ENCODE results near the gene TAS2R40.
A peak's percentile ranks its signal among the peaks of the same experiment; 100 is the strongest.
"Not testable (repeated sequence)": the region's sequence is repeated elsewhere in the genome, so short reads cannot be mapped to it uniquely, and the experiment has no call there.

Gene TAS2R40

GRCh38 chr7:143259765-143260164 is 37.9 kb downstream of the TAS2R40 start:
- no peak overlapping the region for H3K9ac ChIP-seq (ENCODE audit: low read depth in 1 of 2, low read length in 2 of 2)
- H3K4me1 ChIP-seq (ENCODE audit: control insufficient read depth in 2 of 2, insufficient read depth in 2 of 2, low read length in 2 of 2) = peaks cover 10 to 14% of the 10 kb centered on the region in 2 donors
- H3K27ac ChIP-seq (ENCODE audit: low read depth in 2 of 2, low read length in 2 of 2) = no peak overlapping the region

GRCh38 chr7:143261901-143262300 is 40.1 kb downstream of the TAS2R40 start:
- Histone ChIP-seq H3K27me3 (ENCODE audit: control insufficient read depth in 2 of 2, insufficient read depth in 2 of 2, low read length in 2 of 2) (no peaks in the 10 kb centered on the region), H3K9me3 (ENCODE audit: control insufficient read depth in 2 of 2, low read length in 2 of 2) (no peaks in the 10 kb centered on the region), H3K27ac (ENCODE audit: low read depth in 2 of 2, low read length in 2 of 2) (no peak overlapping the region), H3K4me3 (ENCODE audit: low read length in 2 of 2) (no peak overlapping the region), H3K4me1 (ENCODE audit: control insufficient read depth in 2 of 2, insufficient read depth in 2 of 2, low read length in 2 of 2) (peaks cover 14 to 22% of the 10 kb centered on the region in 2 donors), H3K36me3 (ENCODE audit: control insufficient read depth in 2 of 2, insufficient read depth in 2 of 2, low read length in 2 of 2) (peaks cover 2 to 14% of the 10 kb centered on the region in 2 donors), H3K9ac (ENCODE audit: low read depth in 1 of 2, low read length in 2 of 2) (no peak overlapping the region)

More at GRCh38 chr7:143259765-143260164, 37.9 kb downstream of the TAS2R40 start:
- Histone ChIP-seq H3K9me3 (ENCODE audit: control insufficient read depth in 2 of 2, low read length in 2 of 2) (no peaks in the 10 kb centered on the region), H3K36me3 (ENCODE audit: control insufficient read depth in 2 of 2, insufficient read depth in 2 of 2, low read length in 2 of 2) (peaks cover 0 to 2% of the 10 kb centered on the region in 2 donors), H3K4me3 (ENCODE audit: low read length in 2 of 2) (no peak overlapping the region), H3K27me3 (ENCODE audit: control insufficient read depth in 2 of 2, insufficient read depth in 2 of 2, low read length in 2 of 2) (no peaks in the 10 kb centered on the region)

- Histone ChIP-seq H3K27me3 (ENCODE audit: control insufficient read depth in 2 of 2, insufficient read depth in 2 of 2, low read length in 2 of 2) (no peaks in the 10 kb centered on the region), H3K9me3 (ENCODE audit: control insufficient read depth in 2 of 2, low read length in 2 of 2) (no peaks in the 10 kb centered on the region), H3K4me1 (ENCODE audit: control insufficient read depth in 2 of 2, insufficient read depth in 2 of 2, low read length in 2 of 2) (peaks cover 17 to 36% of the 10 kb centered on the region in 2 donors), H3K4me3 (ENCODE audit: low read length in 2 of 2) (peak within 1 kb of the TSS; percentile 75 to 90), H3K9ac (ENCODE audit: low read depth in 1 of 2, low read length in 2 of 2) (peak within 1 kb of the TSS; percentile 82 to 84), H3K27ac (ENCODE audit: low read depth in 2 of 2, low read length in 2 of 2) (peak within 1 kb of the TSS; percentile 88 to 95), H3K36me3 (ENCODE audit: control insufficient read depth in 2 of 2, insufficient read depth in 2 of 2, low read length in 2 of 2) (peaks cover 14 to 28% of the 10 kb centered on the region in 2 donors)
These were observed 41.7 kb downstream of the TAS2R40 start, which contains the start of gene GSTK1 for GRCh38 chr7:143263266-143264195. TSS of gene GSTK1 (plus strand) at chr7:143263441. CDS start at chr7:143263514, 73 bp downstream.

- H3K9me3 ChIP-seq (ENCODE audit: control insufficient read depth in 2 of 2, low read length in 2 of 2); H3K27me3 ChIP-seq (ENCODE audit: control insufficient read depth in 2 of 2, insufficient read depth in 2 of 2, low read length in 2 of 2): not testable (repeated sequence)
- peak overlapping the region; percentile 88 to 95 for H3K27ac ChIP-seq (ENCODE audit: low read depth in 2 of 2, low read length in 2 of 2)
- peaks cover 21 to 37% of the 10 kb centered on the region in 2 donors for H3K4me1 ChIP-seq (ENCODE audit: control insufficient read depth in 2 of 2, insufficient read depth in 2 of 2, low read length in 2 of 2)
- peak overlapping the region; percentile 82 to 84 for H3K9ac ChIP-seq (ENCODE audit: low read depth in 1 of 2, low read length in 2 of 2)
- peaks cover 20 to 34% of the 10 kb centered on the region in 2 donors for H3K36me3 ChIP-seq (ENCODE audit: control insufficient read depth in 2 of 2, insufficient read depth in 2 of 2, low read length in 2 of 2)
- H3K4me3 ChIP-seq (ENCODE audit: low read length in 2 of 2) = peak overlapping the region; percentile 75 to 90
These were observed 42.3 kb downstream of the TAS2R40 start for GRCh38 chr7:143264196-143264568.

- Histone ChIP-seq H3K27me3 (ENCODE audit: control insufficient read depth in 2 of 2, insufficient read depth in 2 of 2, low read length in 2 of 2) (no peaks in the 10 kb centered on the region), H3K4me3 (ENCODE audit: low read length in 2 of 2) (peak overlapping the region; percentile 75 to 90), H3K4me1 (ENCODE audit: control insufficient read depth in 2 of 2, insufficient read depth in 2 of 2, low read length in 2 of 2) (peaks cover 21 to 45% of the 10 kb centered on the region in 2 donors), H3K36me3 (ENCODE audit: control insufficient read depth in 2 of 2, insufficient read depth in 2 of 2, low read length in 2 of 2) (peaks cover 20 to 40% of the 10 kb centered on the region in 2 donors), H3K9me3 (ENCODE audit: control insufficient read depth in 2 of 2, low read length in 2 of 2) (no peaks in the 10 kb centered on the region), H3K9ac (ENCODE audit: low read depth in 1 of 2, low read length in 2 of 2) (peak overlapping the region in 1 of 2 donors; percentile 82), H3K27ac (ENCODE audit: low read depth in 2 of 2, low read length in 2 of 2) (no peak overlapping the region)
These were observed 43.3 kb downstream of the TAS2R40 start for GRCh38 chr7:143265017-143265693.

- H3K36me3 ChIP-seq (ENCODE audit: control insufficient read depth in 2 of 2, insufficient read depth in 2 of 2, low read length in 2 of 2) = peaks cover 20 to 40% of the 10 kb centered on the region in 2 donors
- H3K27me3 ChIP-seq (ENCODE audit: control insufficient read depth in 2 of 2, insufficient read depth in 2 of 2, low read length in 2 of 2) = no peaks in the 10 kb centered on the region
- H3K9ac ChIP-seq (ENCODE audit: low read depth in 1 of 2, low read length in 2 of 2) = peak overlapping the region in 1 of 2 donors; percentile 58
- H3K4me3 ChIP-seq (ENCODE audit: low read length in 2 of 2) = no peak overlapping the region
- peaks cover 16 to 42% of the 10 kb centered on the region in 2 donors for H3K4me1 ChIP-seq (ENCODE audit: control insufficient read depth in 2 of 2, insufficient read depth in 2 of 2, low read length in 2 of 2)
- H3K9me3 ChIP-seq (ENCODE audit: control insufficient read depth in 2 of 2, low read length in 2 of 2) = no peaks in the 10 kb centered on the region
- peak overlapping the region; percentile 67 to 79 for H3K27ac ChIP-seq (ENCODE audit: low read depth in 2 of 2, low read length in 2 of 2)
These were observed 47.4 kb downstream of the TAS2R40 start for GRCh38 chr7:143269251-143269650.

- Histone ChIP-seq H3K4me3 (ENCODE audit: low read length in 2 of 2) (no peak overlapping the region), H3K27me3 (ENCODE audit: control insufficient read depth in 2 of 2, insufficient read depth in 2 of 2, low read length in 2 of 2) (no peaks in the 10 kb centered on the region), H3K36me3 (ENCODE audit: control insufficient read depth in 2 of 2, insufficient read depth in 2 of 2, low read length in 2 of 2) (peaks cover 20 to 29% of the 10 kb centered on the region in 2 donors)
These were observed 49.4 kb downstream of the TAS2R40 start for GRCh38 chr7:143271240-143271639.

More at GRCh38 chr7:143271240-143271639, 49.4 kb downstream of the TAS2R40 start:
- Histone ChIP-seq H3K4me1 (ENCODE audit: control insufficient read depth in 2 of 2, insufficient read depth in 2 of 2, low read length in 2 of 2) (peaks cover 7 to 29% of the 10 kb centered on the region in 2 donors), H3K27ac (ENCODE audit: low read depth in 2 of 2, low read length in 2 of 2) (no peak overlapping the region), H3K9me3 (ENCODE audit: control insufficient read depth in 2 of 2, low read length in 2 of 2) (no peaks in the 10 kb centered on the region), H3K9ac (ENCODE audit: low read depth in 1 of 2, low read length in 2 of 2) (no peak overlapping the region)

Data from mucosa of rectum (tissue), 2 donors.